GM18519 (cell line): ENCODE data around the gene RBL1.
"Not testable (repeated sequence)": the region's sequence is repeated elsewhere in the genome, so short reads cannot be mapped to it uniquely, and the experiment has no call there.

Source experiments
- ATAC-seq: cut with Tn5 transposase; IDR thresholded peaks from one replicate; pipeline ENCODE4 v1.9.1; 2021; ENCODE audit warnings: mild to moderate bottlenecking, moderate library complexity; ENCODE audit not compliant: unreplicated experiment, low FRiP score

The RBL1 gene

DNA sequence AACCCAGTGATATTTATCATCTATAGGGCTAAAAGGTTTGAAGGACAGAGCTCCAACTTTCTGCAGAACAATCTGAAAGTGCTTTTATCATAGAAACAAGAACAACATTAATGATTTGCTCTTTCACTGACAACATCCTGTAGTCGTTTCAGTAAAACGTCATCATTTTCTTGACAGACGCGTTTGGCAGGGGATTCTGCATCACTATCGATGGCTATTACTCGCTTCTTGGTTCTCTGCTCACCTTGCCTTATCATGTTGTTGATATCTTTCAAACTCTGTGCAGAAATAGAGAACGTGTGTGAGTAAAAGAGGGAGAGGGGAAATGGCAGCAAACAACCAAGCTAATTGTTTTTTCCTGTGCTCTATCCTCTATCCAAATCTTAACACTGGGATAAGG lies 97.1 kb downstream of the RBL1 start:
- no peak for ATAC-seq

GRCh38 chr20:36997121-36997520 lies 98.7 kb downstream of the RBL1 start:
- no peak for ATAC-seq

- not testable (repeated sequence) for ATAC-seq
Observed at GRCh38 chr20:36994221-36994620, 101.6 kb downstream of the RBL1 start.

DNA sequence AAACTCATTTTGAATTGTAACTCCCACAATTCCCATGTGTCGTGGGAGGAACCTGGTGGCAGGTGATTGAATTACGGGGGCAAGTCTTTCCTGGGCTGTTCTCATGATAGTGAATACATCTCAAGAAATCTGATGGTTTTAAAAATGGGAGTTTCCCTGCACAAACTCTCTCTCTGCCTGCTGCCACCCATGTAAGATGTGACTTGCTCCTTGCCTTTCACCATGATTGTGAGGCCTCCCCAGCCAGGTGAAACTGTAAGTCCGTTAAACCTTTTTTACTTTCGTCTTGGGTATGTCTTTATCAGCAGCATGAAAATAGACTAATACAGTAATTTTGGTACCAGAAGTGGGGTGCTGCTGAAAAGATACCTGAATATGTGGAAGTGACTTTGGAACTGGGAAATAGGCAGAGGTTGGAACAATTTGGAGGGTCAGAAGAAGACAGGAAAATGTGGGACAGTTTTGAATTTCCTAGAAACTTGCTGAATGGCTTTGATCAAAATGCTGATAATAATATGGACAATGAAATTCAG lies 102.9 kb downstream of the RBL1 start:
- ATAC-seq: no peak

DNA sequence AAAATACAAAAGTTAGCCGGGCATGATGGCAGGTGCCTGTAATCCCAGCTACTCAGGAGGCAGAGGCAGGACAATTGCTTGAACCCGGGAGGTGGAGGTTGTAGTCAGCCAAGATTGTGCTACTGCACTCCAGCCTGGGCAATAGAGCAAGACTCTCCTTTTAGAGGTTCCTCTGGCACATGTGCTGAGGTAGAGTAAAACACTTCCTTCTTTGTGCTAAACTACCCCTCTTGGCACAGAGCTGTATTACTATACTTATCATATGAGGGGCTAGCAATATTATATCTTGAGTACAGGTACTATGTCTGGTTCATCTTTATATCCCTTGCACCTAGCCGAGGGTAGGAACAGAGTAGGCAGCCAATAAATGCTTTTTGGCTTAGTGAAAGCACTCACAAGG lies 104.1 kb downstream of the RBL1 start:
- ATAC-seq: no peak

GRCh38 chr20:36989797-36990196 lies 106.0 kb downstream of the RBL1 start:
- no peak for ATAC-seq

GRCh38 chr20:36988494-36988966 lies 107.3 kb downstream of the RBL1 start:
- ATAC-seq: no peak

DNA sequence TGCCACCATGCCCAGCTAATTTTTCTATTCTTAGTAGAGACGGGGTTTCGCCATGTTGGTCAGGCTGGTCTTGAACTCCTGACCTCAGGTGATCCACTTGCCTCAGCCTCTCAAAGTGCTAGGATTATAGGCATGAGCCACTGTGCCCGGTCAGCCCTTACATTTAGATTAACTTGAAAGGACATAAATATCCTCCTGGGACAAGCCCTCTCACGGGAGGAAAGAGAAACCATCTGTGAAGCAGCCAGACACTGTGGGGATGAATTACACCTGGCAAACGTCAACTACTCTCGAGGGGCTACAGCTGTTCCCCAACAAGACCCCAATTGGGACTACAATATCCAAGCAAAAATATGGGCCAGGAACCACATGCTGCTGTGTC lies 111.5 kb downstream of the RBL1 start:
- no peak for ATAC-seq

GRCh38 chr20:36975099-36975818 lies 120.5 kb downstream of the RBL1 start:
- no peak for ATAC-seq

DNA sequence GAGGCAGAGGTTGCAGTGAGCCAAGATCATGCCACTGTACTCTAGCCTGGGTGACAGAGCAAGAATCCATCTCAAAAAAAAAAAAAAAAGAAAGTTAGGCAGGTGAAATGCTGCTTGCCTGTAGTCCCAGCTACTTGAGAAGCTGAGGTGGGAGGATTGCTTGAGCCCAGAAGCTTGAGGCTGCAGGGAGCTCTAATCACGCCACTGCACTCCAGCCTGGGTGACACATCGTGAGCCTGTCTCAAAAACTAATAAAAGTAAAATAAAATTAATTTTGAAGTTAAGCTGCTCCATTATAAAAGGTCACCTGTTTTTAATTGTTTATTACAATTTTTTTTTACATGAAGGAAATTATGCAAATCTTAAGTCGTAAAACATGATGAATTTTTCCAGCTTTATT lies 121.1 kb downstream of the RBL1 start:
- no peak for ATAC-seq

GRCh38 chr20:36971103-36971502 lies 124.7 kb downstream of the RBL1 start:
- ATAC-seq: no peak

- no peak for ATAC-seq
Observed at GRCh38 chr20:36969478-36970186, 126.2 kb downstream of the RBL1 start.

GRCh38 chr20:36969051-36969450 lies 126.7 kb downstream of the RBL1 start:
- no peak for ATAC-seq

DNA sequence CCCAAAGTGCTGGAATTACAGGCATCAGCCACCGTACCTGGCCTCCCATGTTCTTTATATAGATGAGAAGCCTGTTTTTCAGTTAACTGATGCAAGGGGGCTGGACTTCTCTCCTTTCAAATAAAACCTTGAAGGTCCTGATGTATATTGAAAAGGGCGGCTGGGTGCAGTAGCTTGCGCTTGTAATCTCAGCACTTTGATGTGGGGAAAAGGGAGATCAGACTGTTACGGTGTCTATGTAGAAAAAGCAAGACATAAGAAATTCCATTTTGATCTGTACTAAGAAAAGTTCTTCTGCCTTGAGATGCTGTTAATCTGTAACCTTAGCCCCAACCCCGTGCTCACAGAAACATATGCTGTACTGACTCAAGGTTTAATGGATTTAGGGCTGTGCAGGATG lies 128.2 kb downstream of the RBL1 start:
- no peak for ATAC-seq

DNA sequence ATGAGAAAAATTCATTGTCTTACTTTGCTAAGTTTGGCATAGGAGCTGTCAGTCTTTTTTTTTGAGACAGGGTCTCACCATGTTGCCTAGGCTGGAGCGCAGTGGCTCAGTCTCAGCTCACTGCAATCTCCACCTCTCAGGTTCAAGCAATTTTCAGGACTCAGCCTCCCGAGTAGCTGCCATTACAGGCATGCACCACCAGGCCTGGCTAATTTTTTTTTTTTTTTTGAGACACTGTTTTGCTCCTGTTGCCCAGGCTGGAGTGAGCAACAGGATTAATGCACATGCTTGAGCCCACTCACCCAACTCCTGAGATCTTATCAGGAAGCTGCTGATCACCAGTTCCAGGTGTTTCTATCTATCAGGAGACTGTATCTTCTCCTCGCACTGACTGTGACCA lies 128.8 kb downstream of the RBL1 start:
- ATAC-seq: not testable (repeated sequence)

DNA sequence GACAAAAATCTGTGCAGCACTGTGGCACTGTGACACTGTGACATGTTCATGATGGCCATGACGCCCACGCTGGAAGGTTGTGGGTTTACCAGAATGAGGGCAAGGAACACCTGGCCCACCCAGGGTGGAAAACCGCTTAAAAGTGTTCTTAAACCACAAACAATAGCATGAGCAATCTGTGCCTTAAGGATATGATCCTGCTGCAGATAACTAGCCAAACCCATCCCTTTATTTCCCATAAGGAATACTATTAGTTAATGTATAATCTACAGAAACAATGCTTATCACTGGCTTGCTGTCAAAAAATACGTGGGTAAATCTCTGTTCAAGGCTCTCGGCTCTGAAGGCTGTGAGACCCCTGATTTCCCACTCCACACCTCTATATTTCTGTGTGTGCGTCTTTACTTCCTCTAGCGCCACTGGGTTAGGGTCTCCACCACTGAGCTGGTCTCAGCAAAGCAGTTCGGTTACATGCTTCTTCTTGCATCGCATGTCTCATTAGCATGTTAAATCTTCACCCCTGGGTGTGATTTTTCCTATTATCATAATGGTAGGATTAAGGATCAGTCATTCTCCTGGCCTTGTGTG lies 133.3 kb downstream of the RBL1 start:
- ATAC-seq: not testable (repeated sequence)

- no peak for ATAC-seq
Observed at GRCh38 chr20:36959242-36959641, 136.6 kb downstream of the RBL1 start.

- ATAC-seq: no peak
Observed at GRCh38 chr20:36957875-36958667, 137.7 kb downstream of the RBL1 start.

DNA sequence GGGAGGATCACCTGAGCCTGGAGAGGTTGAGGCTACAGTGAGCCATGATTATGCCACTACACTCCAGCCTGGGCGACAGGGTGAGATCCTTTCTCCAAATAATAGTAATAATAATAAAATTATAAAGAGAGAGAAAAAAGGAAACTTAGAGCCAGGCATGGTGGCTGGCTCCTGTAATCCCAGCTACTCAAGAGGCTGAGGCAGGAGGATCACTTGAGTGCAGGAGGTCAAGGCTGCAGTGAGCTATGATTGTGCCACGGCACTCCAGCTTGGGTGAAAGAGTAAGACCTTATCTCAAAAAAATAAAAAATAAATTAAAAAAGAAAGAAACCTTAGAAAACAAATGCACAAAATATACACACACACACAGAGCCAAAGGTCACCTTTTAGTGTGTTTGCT lies 139.1 kb downstream of the RBL1 start:
- ATAC-seq: no peak

- ATAC-seq: no peak
Observed at GRCh38 chr20:36956016-36956415, 139.8 kb downstream of the RBL1 start.
